GM11168 (cell line): ENCODE results near the gene TCAF1.

Experiments
- in situ Hi-C: fragments of 300-500 bp; cut with MboI; formaldehyde crosslinking; loops from one replicate; pipeline ENCODE4 v1.12.0; 2022; ENCODE audit warnings: low sequenced_read_pairs; ENCODE audit not compliant: unreplicated experiment

Gene TCAF1

GRCh38 chr7:143901668-143902331 lies at the start of gene TCAF1:
TSS of gene TCAF1 (minus strand) at chr7:143902176. CDS start at chr7:143876608, 25,568 bp downstream.
- in situ Hi-C loops: no loop called here

- in situ Hi-C loops: no loop called here
Measured at GRCh38 chr7:143948733-143949132, 46.8 kb upstream of the TCAF1 start.

GRCh38 chr7:143947111-143947510 lies 45.1 kb upstream of the TCAF1 start:
- in situ Hi-C loops: no loop called here

GRCh38 chr7:143945423-143945822 lies 43.4 kb upstream of the TCAF1 start:
- in situ Hi-C loops: no loop called here

GRCh38 chr7:143938379-143939243 lies 36.6 kb upstream of the TCAF1 start:
- in situ Hi-C loops: no loop called here

- in situ Hi-C loops: no loop called here
Measured at GRCh38 chr7:143936087-143937009, 34.4 kb upstream of the TCAF1 start.

- in situ Hi-C loops: no loop called here
Measured at GRCh38 chr7:143934526-143935325, 32.8 kb upstream of the TCAF1 start, which contains the start of gene OR2F2. TSS of gene OR2F2 (plus strand) at chr7:143935233. CDS start at chr7:143935233, 0 bp downstream.

- in situ Hi-C loops: no loop called here
Measured at GRCh38 chr7:143931739-143932138, 29.8 kb upstream of the TCAF1 start.

- in situ Hi-C loops: no loop called here
Measured at GRCh38 chr7:143929224-143929920, 27.4 kb upstream of the TCAF1 start.

- in situ Hi-C loops: no loop called here
Measured at GRCh38 chr7:143924851-143925250, 22.9 kb upstream of the TCAF1 start.

GRCh38 chr7:143914938-143915652 lies 13.1 kb upstream of the TCAF1 start:
- in situ Hi-C loops: no loop called here

- in situ Hi-C loops: no loop called here
Measured at GRCh38 chr7:143913945-143914615, 12.1 kb upstream of the TCAF1 start.

- in situ Hi-C loops: no loop called here
Measured at GRCh38 chr7:143910473-143911248, 8.7 kb upstream of the TCAF1 start.

GRCh38 chr7:143909863-143910262 lies 7.9 kb upstream of the TCAF1 start:
- in situ Hi-C loops: no loop called here

GRCh38 chr7:143908120-143908519 lies 6.1 kb upstream of the TCAF1 start:
- in situ Hi-C loops: no loop called here

- in situ Hi-C loops: no loop called here
Measured at GRCh38 chr7:143906895-143907294, 4.9 kb upstream of the TCAF1 start.

- in situ Hi-C loops: no loop called here
Measured at GRCh38 chr7:143906151-143906550, 4.2 kb upstream of the TCAF1 start.
